ENCODE measurements around the gene KLK12.

DNA sequence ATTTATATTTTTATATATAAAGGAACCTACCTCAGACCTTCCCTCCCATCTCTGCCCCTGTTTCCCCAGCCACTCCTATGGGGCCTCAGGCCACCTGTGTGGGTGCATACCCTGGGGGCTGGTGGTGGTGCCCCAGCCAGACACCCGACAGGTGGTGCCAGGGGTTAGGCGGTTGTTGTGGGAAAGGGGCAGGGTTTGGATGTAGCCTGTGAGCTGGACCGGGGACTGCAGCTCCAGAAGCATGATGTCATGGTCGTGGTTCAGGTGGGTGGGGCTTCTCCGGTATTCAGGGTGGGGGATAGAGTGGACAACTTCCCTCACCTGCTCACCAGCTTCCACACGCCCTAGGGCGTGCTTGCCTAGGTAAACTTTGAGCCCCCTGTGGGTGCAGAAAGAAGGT lies 24.9 kb upstream of the KLK12 start:
- no peak for TF ChIP-seq EZH2 (IDR thresholded peaks at IDR 0.05; ENCODE audit: low read length, missing control alignments)
- TF ChIP-seq CTCF (conservative IDR thresholded peaks at IDR 0.05 in 1 of 2, IDR thresholded peaks at IDR 0.05 in 1 of 2; ENCODE audit: low read depth in 1 of 2, low read length in 2 of 2), result no peak

Data from fibroblast of lung (primary cell).